Stimulated activated CD4-positive, alpha-beta T cell treated with anti-CD3 and anti-CD28 coated beads, TNF-alpha, amount 100 ng/mL, for 48 hours (primary cell): ENCODE data around the gene LSS.
"Not testable (repeated sequence)": the region's sequence is repeated elsewhere in the genome, so short reads cannot be mapped to it uniquely, and the experiment has no call there.

Experiments used
- DNase-seq, 3 donors: peaks; one replicate each; pipeline ENCODE4 v3.0.0-alpha.2; 2020; ENCODE audit warnings: low read depth in 3 of 3

The LSS gene

GRCh38 chr21:46170436-46171193 is 58.0 kb downstream of the LSS start:
- DNase-seq = not testable (repeated sequence)

- no peak for DNase-seq
Observed at GRCh38 chr21:46168659-46169386, 59.8 kb downstream of the LSS start.

GRCh38 chr21:46168238-46168637 is 60.3 kb downstream of the LSS start:
- DNase-seq = no peak

DNA sequence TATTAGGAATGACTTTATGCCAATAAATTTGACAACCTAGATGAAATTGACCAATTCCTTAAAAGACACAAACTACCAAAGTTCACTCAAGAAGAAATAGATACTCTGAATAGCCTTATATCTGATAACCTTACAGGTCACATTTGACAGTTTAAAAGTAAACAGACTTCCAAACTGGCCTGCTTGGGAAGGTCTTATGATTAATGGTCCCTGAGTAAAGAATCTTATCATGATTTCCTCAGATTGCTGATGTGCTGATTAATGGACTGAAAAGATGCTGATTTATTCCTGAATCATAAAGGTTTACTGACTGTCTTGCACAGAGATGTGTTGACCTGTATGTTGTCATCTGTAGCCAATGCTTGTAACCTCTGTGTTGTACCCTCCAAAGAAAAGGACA is 63.5 kb downstream of the LSS start:
- no peak for DNase-seq

- DNase-seq = no peak
Observed at GRCh38 chr21:46163380-46163779, 65.2 kb downstream of the LSS start.

GRCh38 chr21:46161633-46162592 is 66.7 kb downstream of the LSS start:
- DNase-seq = no peak

DNA sequence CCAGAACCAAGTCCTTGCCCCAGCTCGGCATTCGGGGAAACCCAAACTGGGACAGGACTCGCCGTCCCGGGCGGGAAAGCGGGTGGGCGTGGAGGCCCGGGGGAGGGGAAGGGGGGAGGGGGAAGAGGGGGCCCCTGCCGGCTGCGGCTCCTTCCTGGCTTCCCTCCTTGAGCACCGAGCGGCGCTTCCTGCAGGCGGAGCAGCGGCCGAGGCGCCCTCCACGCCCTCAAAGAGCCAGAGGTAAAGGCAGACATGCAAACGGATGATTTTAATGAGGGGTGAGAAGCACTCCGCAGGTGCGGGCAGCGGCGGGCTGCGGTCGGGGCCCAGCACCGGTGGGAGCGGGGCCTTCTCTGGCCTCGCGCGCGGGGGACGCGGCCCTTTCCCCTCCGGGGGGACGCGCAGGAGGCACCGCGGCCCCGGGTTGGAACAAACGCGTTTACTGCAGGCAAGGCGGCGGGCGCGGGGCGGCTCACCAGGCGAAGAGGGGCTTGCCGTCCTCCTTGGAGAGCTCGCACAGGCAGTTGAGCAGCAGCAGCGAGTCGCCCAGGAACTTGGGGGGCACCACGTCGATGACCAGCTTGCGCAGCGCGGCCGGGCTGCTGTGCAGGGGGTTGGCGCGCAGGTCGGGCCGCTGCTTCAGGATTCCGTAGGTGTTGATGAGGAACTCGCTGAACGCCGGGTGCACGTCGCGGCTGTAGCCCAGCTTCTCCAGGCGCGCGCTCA is 67.5 kb downstream of the LSS start:
- DNase-seq = no peak

DNA sequence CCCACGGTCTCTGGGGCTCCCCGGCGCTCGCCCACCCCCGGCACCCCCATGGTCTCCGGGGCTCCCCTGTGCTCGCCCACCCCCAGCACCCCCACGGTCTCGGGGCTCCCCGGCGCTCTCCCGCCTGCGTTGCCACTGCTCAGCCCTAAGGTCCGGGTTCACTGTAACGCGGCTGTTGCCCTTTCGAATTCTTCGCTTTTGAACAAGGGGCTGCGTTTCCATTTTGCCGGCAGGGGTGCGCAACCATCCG is 68.0 kb downstream of the LSS start:
- DNase-seq = no peak

DNA sequence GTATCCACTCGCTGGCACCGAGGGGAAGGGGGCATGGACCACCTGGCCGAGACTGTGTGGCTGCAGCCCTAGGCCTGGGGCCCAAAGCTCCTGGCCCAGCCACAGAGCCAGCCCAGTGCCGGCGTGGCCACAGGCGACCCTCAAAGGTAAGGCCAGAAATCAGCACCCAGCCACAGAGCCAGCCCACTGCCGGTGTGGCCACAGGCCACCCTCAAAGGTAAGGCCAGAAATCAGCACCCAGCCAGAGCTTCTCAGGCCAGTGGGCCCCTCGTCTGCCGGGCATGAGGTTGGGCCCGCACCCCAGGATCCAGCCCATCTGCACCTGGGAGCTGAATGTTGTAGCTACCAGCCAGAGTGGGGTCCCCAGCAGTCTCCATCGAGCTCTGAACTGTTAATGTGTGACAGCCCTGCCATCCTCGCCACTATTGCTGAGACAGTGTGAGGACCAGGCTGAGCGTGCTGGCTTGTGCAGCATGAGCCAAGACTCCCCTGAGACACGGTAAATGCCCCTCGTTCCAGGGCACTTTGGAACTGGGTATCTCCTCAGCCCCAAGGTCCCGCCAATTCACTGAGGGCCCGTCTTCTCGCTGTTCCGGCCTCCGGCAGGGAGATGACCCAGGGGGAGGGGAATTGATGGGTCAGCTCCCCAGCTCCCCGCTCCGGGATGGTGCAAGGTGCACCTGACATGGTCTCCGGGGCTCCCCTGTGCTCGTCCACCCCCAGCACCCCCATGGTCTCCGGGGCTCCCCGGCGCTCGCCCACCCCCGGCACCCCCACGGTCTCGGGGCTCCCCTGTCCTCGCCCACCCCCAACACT is 68.5 kb downstream of the LSS start:
- no peak for DNase-seq

GRCh38 chr21:46159390-46159789 is 69.2 kb downstream of the LSS start:
- no peak for DNase-seq

DNA sequence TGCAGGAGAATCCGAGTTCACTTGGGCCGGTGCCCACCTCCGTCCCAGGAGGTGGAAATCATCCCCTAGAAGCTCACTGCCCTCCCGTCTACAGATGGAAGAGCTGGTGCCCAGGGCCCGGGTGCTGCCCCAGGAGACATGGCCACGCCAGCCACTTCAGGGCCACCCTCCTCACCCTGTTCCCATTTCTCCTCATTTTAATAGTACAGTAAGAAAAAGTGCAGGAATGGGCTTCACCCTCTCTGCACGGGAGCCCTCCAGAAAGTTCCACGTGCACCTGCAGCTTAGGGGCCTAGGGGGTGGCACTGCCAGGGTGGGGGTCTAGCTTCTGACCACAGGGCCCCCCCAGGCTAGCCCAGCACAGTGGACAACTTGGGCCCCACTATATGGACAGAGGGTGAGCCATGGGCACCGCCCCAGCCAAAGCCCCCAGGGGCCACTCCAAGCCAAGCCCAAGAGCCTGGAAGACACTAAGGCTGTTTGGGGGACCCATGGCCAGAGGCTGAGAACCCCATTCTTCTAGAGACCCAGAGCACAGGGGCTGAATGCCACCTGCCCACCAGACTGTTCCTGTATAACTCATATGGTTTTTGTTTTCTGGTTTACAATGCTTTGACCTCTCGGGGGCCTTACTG is 69.8 kb downstream of the LSS start:
- no peak for DNase-seq

DNA sequence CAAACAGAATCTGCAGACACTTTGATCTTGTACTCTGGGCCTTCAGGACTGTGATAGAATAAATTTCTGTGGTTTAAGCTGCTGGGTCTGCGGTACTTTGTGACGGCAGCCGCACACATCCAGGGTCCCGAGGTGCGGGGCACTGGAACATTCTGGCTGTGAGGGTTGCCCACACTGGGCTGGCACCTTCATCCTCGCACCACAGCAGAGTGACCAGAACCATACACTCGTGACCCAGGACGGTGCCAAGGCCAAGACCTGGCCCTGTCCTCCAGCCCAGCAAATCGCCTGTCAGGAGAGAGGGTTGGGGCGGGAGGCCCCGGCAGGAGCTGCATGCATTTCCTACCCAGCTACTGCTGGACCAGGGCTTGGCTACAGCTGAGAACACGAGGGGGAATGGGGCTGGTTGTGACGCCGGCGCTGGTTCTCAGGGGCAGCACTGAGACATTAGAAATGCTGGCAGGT is 70.6 kb downstream of the LSS start:
- DNase-seq = no peak

GRCh38 chr21:46157396-46157986 is 71.1 kb downstream of the LSS start:
- no peak for DNase-seq

GRCh38 chr21:46156678-46157077 is 71.9 kb downstream of the LSS start:
- no peak for DNase-seq

DNA sequence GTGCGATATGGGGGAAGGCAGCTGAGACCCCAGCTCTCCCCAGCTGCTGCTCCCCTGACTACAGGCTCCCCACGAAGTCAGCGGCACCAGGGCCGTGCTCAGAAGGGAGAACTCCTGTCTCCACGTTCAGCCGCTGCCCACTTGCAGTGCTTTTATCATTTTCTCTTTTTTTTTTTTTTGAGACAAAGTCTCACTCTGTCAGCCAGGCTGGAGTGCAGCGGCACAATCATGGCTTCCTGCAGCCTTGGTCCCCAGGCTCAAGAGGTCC is 72.3 kb downstream of the LSS start:
- DNase-seq = no peak

GRCh38 chr21:46155514-46156377 is 72.8 kb downstream of the LSS start, which contains the start of gene FTCD:
Gene FTCD (minus strand): TSS chr21:46155579. CDS start chr21:46155523, 56 bp downstream.
- no peak for DNase-seq

GRCh38 chr21:46154955-46155513 is 73.5 kb downstream of the LSS start:
- DNase-seq = no peak

DNA sequence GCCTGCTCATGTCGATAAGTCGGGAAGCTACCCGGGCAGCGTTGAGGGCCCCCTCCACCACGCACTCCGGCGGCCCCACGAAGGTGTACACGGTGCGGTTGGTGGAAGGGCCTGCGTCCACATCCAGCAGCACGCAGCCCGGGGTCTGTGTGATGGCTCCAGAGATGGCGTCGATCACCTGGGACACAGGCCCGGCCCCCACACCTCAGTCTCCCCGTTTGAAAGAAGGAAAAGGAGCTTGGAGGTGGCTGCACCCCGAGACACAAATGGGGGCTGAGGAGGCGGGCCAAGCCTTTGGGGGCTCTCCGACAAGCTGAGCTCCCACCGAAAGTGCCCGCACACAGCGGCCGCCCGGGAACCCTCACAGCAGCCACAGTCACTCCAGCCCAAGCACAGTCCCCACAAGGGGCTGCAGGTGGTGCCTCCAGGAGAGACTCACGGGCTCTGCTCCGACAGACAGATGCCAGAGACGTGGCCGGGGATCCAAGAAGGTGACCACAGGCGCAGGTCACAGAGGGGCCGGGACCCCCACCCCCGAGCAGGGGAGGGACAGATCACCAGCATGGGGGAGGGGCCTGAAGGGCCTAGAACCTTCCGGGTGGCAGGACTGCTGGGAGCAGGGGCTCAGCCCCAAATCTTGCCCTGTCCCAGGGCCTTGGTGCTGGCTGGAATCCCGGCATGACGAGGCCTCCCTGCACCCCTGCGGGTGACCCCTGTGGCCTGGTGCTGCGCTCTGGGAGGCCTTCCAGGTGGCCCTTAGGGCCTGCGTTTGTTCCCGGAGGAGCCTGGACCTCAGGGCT is 74.2 kb downstream of the LSS start:
- no peak for DNase-seq
